NCI-H1436 (cell line): ENCODE measurements around the gene ZNF280C.
"Not testable (repeated sequence)": the region's sequence is repeated elsewhere in the genome, so short reads cannot be mapped to it uniquely, and the experiment has no call there.

Experiments used
- DNase-seq: peaks from one replicate; lab custom pipeline; 2025; lab: John Stamatoyannopoulos, UW

ZNF280C gene

DNA sequence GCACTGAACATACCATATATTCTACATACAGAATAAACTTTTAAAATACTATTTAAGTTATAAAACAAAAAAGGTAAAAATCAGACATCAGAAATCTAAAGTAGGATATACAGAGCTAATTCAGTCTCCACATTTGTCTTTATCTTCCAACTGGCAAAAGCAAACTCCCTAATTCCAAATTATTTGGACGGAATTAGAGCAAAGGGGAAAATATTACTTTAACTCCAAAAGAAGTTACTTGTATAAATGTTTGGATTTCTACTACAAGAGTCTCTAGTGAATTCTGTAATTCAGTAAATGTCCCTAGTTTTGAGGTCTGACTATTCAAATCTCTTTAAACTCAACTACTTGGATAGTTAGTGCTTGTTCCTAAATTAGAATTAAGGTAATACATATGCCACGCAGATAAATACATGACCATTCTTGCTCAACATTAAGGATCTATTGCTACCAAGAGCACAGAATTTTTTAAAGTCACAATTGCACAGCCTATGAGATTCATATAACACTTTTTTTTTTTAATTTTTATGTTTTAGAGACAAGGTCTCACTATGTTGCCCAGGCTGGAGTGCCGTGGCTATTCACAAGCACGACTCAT is 7.3 kb downstream of the ZNF280C start:
- no peak for DNase-seq

DNA sequence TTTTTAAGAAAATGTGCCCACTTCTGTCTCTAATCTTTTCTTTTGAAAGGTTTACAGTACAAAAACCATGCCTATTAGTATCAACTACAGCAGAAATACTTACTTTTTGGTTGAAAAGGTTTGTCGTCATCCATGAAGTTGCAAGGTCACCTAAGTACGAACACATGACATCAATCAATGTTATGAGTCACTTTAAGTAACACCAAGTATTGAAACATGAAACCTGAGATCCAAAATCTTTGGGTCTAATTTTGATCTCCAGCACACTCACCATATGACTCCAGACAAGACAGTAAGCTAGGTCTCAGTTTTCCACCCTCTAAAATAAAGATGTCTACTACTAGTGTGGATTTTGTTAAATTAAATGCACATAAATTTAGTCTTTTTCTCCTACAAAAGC is 8.4 kb downstream of the ZNF280C start:
- no peak for DNase-seq

DNA sequence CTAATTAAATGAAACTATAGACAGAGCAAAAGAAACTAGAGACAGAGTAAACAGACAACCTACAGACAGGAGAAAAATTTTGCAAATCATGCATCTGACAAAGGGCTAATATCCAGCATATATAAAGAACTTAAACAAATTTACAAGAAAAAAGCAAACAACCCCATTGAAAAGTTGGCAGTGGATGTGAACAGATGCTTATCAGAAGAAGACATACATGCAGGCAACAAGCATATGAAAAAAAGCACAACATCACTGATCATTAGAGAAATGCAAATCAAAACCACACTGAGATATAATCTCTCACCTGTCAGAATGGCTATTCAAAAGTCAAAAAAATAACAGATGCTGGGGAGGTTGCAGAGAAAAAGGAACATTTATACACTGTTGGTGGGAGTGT is 14.8 kb downstream of the ZNF280C start:
- DNase-seq, result no peak

DNA sequence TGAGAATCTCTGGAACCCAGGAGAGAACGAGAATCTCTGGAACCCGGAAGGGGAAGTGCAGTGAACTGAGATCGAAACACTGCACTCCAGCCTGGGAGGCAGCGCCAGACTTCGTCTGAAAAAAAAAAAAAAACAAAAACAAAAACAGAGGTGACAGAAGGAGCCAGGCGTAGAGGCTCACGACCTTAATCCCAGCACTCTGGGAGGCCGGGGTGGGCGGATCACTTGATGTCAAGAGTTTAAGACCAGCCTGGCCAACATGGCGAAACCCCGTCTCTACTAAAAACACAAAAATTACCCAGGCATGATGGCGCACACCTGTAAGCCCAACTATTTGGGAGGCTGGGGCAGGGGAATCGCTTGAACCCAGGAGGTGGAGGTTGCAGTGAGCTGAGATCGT is 17.0 kb downstream of the ZNF280C start:
- DNase-seq, result no peak

DNA sequence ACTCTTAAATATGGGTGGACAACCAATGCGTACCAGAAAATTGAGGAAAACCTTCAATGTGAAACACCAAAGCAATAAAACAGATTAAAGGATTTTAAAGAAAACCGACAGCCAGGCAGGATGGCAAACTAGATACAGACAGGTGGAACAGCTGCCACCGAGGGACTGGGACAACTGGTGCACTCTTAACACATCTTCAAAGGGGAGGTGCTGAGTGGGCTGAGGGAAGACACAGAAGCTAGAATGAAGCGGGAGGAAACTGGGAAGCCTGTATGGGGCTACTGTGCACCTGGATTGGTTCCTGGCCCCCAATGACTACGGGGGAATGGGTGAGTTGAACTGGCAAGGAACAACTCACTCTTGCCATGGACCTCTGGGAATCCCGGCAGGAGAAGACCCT is 20.7 kb downstream of the ZNF280C start:
- DNase-seq, result no peak

DNA sequence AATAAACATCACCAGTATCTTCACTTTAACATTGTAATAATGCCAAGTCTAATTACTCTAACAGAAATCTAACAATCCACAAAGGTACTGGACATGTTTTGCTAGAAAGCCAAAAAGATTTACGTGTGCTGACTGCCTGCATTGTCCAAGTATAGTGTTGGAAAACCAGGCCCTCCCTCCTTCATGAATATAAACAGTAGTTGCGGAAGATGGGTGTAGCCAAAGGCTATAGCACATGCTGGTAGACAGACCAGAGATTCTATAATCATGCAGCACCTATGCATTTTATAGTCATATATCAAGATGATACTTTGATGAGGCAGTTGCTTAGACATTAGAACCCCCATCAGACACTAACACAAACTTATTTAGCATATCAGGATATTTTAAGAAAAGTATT is 22.6 kb downstream of the ZNF280C start:
- DNase-seq, result no peak

DNA sequence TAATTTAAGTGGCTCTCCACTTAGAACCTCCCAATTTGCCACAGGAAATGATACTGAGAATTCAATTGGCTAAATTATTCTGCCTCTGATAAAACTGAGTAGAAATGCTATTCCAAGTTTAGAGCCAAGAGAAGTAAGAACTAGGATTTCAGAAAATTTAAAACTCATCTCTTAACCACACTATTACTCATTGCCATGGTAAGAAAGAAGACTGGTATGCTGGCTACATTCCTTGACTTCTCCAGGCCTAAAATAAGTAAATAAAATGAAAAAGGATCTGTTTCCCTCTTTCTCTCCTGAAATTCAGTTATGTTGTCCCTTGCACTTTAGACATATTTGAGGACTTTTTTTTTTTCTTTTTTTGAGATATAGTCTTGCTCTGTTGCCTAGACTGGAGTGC is 23.3 kb downstream of the ZNF280C start:
- no peak for DNase-seq

DNA sequence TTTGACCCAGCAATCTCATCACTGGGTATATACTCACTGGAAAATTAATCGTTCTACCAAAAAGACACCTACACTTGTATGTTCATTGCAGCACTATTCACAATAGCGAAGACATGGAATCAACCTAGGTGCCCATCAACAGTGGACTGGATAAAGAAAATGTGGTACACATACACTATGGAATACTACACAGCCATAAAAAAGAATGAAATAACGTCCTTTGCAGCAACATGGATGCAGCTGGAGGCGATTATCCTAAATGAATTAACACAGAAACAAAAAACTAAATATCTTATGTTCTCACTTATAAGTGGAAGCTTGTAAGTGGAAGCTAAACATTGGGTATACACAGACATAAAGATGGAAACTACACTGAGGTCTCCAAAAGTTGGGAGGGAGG is 37.5 kb downstream of the ZNF280C start:
- DNase-seq, result not testable (repeated sequence)

DNA sequence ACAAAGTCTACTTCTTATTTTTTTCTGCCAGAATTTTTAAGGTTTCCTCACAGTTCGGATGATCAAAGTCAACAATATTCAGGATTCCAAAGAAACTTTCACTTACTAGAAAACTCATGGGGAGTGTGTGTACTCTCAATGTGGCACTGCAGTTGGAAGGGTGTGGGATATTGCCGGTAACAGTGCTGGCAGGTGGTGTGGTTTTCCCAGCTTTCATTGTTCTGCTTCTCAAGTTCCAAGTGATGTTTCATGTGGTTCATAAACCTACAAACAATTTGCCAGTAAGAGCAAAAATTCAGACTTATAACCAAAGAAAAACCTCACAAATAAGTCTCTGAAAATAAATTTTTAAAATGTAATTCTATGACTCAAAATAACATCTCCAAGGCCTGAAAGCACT is 39.8 kb downstream of the ZNF280C start:
- DNase-seq, result no peak

DNA sequence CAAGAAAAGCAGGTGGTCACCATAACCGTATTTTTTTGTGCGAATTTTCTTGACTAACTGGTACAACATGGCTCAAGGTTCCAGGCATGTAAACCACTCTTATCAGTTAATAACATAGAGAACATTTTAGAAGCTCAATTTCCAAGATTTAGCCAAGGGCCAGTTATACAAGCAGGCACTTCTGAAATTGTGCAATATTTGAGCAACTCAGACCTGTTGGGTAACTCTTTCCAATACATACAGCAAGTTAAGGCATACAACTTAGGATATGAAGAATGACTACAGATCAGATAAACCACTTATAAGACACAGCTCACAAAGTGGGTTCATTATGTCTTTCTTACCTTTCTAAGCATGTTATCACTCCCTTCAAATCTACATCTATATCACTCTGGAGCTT is 43.9 kb downstream of the ZNF280C start:
- no peak for DNase-seq

DNA sequence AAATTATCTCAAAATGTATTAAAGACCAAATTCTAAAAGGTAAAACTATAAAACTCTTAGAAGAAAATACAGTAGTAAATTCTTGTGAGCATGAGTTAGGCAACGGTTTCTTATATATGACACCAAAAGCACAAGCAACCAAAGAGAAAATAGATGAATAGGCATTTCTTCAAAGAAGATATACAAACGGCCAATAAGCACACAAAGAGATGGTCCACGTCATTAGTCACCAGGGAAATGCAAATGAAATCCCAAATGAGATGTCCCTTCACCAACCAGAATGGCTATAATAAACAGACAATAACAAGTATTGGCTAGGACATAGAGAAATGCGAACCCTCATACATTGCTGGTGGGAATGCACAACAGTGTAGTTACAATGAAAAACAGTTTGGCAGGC is 52.4 kb downstream of the ZNF280C start:
- DNase-seq, result no peak

DNA sequence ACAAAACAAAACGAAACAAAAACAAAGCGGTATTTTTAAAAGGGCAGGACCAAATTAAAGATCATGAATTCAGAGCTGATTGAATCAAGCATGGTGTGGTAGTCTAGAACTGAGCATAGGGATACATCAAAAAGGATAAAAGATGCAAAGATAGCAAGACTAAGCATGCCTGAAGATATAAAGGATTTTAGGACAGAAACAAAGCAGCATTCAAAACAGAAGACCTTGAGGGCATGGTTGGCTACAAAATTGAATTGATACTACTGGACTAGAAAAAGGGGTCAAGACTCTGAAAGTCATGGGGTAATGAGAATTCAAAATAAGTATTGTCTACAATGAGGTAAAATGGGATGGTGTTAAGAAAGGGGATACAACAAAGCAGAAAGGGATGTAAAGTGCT is 55.3 kb downstream of the ZNF280C start:
- no peak for DNase-seq

DNA sequence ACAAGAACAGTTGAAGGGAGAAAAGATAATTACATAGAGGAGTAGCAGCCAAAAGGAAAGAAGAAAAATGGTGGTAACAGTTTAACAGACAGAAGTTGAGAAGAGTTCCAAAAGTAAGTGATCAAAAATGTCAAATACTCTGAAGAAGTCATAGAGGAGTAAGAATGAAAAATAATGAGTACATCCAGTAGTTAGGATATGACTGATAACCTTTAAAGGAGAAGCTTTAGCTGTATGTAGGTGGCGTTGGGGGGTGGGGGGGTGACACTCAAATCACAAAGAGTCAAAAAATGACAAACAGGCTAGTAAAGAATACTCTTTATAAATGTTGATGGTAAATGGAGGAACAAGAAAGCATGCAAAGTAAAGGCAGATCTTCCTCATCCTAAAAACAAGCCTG is 56.3 kb downstream of the ZNF280C start:
- DNase-seq, result no peak

DNA sequence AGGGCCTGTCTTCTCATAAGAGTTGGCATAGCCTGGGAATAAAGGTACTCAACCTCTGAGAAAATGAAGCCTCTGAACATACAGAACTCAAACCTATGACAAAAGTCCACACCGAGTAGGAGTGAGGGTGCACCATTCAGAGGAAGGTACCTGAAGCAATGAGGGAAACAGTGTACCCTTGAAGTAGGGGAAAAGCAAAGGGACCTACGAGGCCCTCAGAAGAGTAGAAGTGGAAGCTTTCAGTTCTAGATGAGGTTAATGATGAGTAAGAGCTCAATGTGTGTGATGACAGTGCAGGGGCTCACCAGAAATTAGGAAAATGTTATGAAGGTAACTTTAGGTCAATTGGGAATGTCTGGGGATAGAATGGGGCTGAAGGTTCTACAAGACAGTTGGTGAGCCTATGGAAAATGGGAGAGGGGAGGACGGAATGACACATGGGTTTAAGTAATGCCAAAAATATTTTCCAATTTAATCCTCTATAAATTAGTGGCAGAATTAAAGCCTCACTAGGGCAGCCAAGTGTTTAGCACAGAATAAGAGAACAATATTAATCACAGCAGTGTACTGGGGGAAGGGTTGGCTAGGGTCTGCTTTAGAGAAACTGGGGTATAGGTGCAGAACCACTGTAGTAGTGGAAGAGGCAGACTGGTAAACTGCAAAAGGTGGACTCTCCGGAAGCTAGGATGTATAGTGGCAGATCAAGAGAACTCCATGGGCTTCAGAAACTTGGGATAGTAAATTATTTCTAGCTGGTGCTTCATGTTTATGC is 57.1 kb downstream of the ZNF280C start:
- DNase-seq, result no peak

DNA sequence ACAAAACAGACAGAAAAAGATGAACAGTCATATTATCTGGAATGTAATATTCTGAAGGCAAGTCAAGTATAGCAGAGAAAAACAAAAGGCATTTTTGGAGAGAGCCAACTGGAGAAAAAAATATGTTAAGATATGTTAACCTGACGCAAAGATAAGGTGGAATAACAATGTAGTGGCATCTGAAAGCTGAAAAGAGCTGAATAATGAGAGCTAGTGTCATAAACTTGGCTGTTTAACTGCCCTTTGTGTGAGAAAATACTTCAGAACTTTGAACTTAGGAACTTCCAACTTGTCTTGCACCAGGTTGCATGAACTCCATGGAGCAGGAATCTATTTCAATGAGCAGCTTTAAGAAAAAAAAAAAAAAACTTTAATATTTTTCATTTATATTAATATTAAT is 64.1 kb downstream of the ZNF280C start:
- DNase-seq, result no peak

DNA sequence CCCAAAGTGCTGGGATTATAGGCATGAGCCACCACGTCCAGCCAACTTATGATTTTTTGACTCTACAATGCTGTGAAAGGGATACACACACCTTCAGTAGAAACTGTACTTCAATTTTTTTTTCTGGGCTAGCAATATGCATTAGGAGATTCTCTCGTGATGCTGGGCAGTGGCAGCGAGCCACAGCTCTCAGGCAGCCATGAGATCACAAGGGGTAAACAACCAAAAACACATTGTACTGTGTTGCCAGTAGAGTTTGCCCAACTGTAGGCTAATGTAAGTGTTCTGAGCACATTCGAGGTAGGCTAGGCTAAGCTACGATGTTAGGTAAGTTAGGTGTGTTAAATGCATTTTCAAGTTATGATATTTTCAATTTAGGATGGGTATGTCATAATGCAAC is 71.2 kb downstream of the ZNF280C start:
- no peak for DNase-seq

DNA sequence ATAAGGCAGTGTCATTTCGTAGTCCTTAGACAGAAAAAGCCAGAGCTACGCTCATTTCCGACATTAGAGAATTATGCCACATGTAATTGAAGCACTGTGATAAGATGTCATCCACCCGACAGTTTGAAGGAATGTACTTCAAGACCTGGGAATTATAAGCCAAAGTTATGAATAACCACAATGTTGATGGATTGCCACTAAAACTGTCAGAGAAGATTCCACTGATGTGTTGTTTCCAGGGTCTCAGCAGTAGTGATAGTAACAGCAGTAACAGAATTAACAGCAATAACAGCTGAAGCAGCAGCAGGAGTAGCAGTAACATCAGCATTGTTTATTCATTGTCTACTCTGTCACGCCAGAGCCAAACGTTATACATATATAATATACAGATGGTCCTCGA is 72.2 kb downstream of the ZNF280C start:
- no peak for DNase-seq

DNA sequence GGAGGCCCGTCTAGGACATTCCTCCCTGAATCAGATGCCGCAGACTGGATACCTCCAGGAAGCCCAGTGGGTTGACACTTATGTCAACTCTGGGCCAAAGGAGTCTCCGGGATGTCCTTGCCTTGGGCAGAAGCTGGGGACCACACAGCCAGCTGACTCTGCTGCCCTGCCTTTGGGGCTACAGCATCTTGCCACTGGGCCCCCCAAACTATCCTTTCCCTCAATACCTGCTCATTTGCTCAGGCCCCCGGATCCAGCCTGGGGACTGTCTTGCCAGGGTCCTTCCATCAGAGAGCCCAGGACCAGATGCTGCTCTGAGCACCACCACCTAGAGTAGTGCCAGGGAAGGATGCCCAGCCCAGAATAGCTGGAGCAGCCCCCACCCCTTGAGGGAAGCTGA is 77.9 kb downstream of the ZNF280C start:
- no peak for DNase-seq

DNA sequence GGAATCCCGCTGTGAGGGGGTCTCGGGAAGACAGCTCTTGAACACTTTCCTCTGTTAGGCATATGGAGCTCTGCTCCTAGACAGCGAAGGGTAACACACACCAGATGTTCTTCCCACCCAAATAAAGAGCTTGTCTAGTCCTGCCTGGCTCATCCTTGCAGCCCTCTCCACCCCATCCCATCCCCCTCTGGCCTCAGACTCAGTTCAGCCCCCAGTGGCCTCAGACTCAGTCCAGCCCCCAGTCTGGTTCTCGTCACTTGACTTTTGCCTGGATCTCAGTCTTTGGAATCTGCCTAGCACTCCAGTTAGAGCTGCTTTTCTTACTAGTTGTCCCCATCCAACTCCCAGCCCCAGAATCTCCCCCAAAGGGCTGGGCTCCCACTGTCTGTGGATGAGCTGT is 82.0 kb downstream of the ZNF280C start:
- no peak for DNase-seq

DNA sequence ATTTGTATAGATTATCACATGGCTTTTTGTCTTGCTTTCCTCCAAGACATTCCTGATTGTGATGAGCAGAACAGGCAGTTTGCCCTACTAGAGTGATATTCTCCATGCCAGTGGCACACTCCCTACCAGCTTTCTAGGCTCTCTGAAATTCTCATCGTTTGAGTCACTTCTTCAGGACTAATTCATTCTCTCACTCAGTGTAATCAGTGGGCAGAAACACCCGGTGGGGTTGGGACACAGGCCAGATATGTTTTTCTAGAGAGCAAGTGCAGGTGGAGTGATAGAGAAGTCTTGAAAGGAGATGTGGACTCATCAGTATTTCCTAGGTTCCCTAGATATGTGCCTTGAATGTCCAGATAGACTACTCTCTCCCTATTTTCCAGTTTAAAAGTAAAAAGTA is 83.8 kb downstream of the ZNF280C start:
- DNase-seq, result no peak

DNA sequence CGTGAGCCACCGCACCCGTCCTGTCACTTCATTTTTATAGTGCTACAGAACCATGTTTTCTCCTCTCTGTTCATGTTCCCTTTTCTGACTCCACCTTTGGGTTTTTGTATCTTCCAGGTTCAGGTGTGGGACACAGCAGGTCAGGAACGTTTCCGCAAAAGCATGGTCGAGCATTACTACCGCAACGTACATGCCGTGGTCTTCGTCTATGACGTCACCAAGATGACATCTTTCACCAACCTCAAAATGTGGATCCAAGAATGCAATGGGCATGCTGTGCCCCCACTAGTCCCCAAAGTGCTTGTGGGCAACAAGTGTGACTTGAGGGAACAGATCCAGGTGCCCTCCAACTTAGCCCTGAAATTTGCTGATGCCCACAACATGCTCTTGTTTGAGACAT is 84.5 kb downstream of the ZNF280C start:
- no peak for DNase-seq

DNA sequence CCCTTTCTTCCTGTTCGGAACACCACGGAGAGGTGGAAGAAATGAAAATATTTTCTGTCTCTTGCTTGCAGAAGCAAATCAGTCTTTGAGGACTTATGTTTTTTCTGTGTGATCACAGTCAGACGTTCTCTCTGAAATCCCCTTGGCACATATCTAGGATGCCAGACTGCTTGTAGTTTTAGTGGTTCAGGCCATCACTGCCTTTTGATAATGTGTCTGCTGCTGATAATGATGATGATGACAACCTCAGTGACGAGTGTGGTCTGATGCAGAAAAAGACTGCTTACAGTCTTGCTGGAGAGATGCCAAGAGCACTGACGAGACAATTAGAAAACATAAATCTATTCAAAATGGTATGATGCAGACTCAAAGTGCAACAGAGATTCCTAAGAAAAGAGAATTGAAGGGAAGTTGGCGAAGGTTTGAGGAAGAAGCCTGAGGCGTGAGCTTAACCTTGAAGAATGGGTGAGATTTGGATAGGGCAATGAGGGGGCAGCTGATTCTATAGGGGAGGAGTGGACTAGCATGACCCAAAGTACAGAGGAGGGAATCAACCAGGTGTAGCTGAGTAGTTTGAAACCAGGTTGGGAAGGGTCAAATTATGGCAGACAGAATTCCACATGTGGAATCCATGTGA is 89.0 kb downstream of the ZNF280C start:
- no peak for DNase-seq

DNA sequence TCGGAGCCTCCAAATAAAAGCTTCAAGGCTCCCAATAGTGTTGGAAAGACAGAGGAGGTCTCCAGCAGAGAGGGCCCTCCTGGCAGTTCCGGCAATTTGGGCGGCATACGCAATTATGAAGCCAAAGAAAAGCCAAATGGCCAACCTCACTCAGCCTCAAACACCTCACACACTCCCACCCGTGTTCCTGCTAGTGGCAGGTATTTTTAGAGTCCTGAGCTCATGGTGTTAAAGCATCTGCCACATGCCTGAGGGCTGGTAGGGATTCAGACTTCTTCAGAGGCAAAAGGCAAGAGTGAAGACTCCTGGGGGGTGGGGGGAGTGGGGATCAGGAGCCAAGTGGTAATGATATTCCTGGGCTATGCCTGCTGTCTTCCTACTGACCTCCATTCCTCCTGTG is 89.5 kb downstream of the ZNF280C start:
- no peak for DNase-seq

DNA sequence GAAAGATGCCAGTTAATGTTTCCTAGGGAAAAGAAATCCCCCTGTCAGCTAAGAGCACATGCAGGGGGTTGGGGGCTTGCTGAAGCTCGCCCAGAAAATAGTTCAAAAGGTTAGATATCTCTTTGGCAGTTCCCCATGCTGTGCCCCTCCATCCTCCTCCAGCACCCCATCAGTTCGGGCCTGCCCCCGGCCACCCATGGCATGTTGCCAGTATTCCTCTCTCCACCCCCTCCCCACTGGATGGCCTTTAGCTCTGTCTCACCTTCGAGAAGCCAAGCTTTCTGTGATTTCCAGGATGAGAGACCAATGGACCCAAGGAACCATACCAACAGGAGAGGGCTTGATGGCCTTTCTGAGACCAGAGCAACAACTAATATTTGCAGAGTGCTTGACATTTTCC is 91.8 kb downstream of the ZNF280C start:
- no peak for DNase-seq
